Osteoblast (primary cell): ENCODE data around the gene ALS2. TPM values are rescaled to one million over a fixed set of nuclear protein-coding genes. Genes with fewer than 3 reads are reported as not detected.

Experiments used
- DNase-seq: peaks from one replicate; pipeline ENCODE4 v3.0.0; 2011; ENCODE audit warnings: low spot score, mixed read lengths; ENCODE audit not compliant: insufficient read length; ENCODE audit errors: missing footprints
- H2AFZ ChIP-seq: 2 replicates; pipeline ENCODE4 v1.6.0; 2011; ENCODE audit warnings: mild to moderate bottlenecking, low read length
- H3K27ac ChIP-seq: 2 replicates; pipeline ENCODE4 v1.5.1; 2011; ENCODE audit warnings: mild to moderate bottlenecking, low read depth, low read length, moderate library complexity
- H3K27me3 ChIP-seq: 2 replicates; pipeline ENCODE4 v1.6.0; 2012; ENCODE audit warnings: mild to moderate bottlenecking, control low read depth, inconsistent platforms, low read length, moderate library complexity; ENCODE audit not compliant: insufficient read depth
- H3K36me3 ChIP-seq: 2 replicates; pipeline ENCODE4 v1.5.1; 2011; ENCODE audit warnings: mild to moderate bottlenecking, low read length, control low read depth, moderate library complexity; ENCODE audit not compliant: insufficient read depth
- H3K4me1 ChIP-seq: 2 replicates; pipeline ENCODE4 v1.5.1; 2011; ENCODE audit warnings: mild to moderate bottlenecking, low read length, control low read depth, moderate library complexity; ENCODE audit not compliant: insufficient read depth
- H3K4me2 ChIP-seq: 2 replicates; pipeline ENCODE4 v1.6.0; 2011; ENCODE audit warnings: mild to moderate bottlenecking, low read length; ENCODE audit not compliant: insufficient read depth
- H3K4me3 ChIP-seq: fragments of 200-600 bp; sonication (generic); 3 replicates; pipeline ENCODE4 v1.5.1; 2012; ENCODE audit warnings: mild to moderate bottlenecking, low read length, inconsistent platforms; ENCODE audit not compliant: insufficient read depth
- H3K79me2 ChIP-seq: 2 replicates; pipeline ENCODE4 v1.6.0; 2012; ENCODE audit warnings: mild to moderate bottlenecking, low read length, control low read depth, inconsistent platforms; ENCODE audit not compliant: insufficient read depth
- H3K9me3 ChIP-seq: 2 replicates; pipeline ENCODE4 v1.5.1; 2011; ENCODE audit warnings: low read depth, low read length, control low read depth
- H4K20me1 ChIP-seq: 2 replicates; pipeline ENCODE4 v1.6.0; 2012; ENCODE audit warnings: mild to moderate bottlenecking, low read length, control low read depth; ENCODE audit not compliant: insufficient read depth
- total RNA-seq: library from RNA; depleted of rRNA; stranded (reverse); fragments of >200 nt; gene quantifications from 2 replicates; pipeline ENCODE4 v1.2.3, GENCODE V29; 2012
- TF ChIP-seq, protein P1 (sequence below): IDR thresholded peaks from 2 replicates; pipeline ENCODE4 v1.5.1; 2011; ENCODE audit warnings: mild to moderate bottlenecking, low read depth, low read length, moderate library complexity; ENCODE audit errors: extremely low read depth

The ALS2 gene
- total RNA-seq, 1 donor: 39.1 TPM

DNA sequence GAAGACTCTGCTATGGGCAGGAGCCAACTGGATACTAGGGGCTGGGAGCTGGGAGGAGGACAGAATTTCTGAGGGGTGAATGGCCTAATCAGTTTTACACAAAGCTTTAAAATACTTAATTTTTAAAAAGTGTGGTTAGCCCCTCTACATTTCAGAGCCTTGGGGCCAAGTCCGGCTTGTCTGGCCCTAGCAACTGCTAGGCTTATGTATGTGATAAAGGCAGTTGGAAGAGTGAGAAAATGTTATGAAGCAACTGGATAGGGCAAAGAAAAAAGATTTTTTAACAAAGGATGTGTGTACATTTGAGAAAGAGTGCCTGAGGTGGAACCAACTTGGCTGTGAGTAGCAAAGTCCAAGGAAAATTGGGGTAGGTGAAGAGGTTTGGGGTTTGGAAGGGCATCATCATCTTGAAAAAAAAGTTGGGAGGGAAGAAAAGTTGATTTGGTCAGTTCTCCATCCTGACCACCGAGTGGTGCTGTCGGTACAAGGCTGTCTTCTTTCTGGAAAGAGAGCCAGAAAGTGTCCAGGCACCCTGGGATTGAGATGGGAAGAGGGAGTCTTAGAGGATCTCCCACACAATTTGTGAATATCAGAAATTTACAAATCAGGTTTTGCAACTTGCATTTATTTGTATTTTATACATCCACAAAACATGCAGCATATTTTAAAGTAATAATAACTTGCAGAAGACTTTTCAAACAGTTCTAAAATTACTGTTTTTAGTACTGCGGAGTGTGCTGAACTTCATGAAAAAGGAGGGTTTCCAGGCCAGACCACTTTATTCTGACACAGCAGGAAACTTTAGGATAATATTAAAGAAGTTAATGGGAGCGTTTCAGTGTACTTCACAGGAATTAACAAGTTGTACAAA lies 15.1 kb upstream of the ALS2 start:
- no peak overlapping the region for H3K4me2 ChIP-seq
- no peaks in the 10 kb centered on the region for H3K9me3 ChIP-seq
- no peaks in the 10 kb centered on the region for H3K79me2 ChIP-seq
- H3K36me3 ChIP-seq: no peaks in the 10 kb centered on the region
- peak; percentile 85 for DNase-seq
- peaks cover 35% of the 10 kb centered on the region for H3K4me1 ChIP-seq
- H2AFZ ChIP-seq: no peak overlapping the region
- H3K27ac ChIP-seq: peak overlapping the region; percentile 100
- no peak overlapping the region for H3K4me3 ChIP-seq
- TF ChIP-seq, protein P1, sequence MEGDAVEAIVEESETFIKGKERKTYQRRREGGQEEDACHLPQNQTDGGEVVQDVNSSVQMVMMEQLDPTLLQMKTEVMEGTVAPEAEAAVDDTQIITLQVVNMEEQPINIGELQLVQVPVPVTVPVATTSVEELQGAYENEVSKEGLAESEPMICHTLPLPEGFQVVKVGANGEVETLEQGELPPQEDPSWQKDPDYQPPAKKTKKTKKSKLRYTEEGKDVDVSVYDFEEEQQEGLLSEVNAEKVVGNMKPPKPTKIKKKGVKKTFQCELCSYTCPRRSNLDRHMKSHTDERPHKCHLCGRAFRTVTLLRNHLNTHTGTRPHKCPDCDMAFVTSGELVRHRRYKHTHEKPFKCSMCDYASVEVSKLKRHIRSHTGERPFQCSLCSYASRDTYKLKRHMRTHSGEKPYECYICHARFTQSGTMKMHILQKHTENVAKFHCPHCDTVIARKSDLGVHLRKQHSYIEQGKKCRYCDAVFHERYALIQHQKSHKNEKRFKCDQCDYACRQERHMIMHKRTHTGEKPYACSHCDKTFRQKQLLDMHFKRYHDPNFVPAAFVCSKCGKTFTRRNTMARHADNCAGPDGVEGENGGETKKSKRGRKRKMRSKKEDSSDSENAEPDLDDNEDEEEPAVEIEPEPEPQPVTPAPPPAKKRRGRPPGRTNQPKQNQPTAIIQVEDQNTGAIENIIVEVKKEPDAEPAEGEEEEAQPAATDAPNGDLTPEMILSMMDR: peak; percentile 87
- no peaks in the 10 kb centered on the region for H4K20me1 ChIP-seq
- H3K27me3 ChIP-seq: no peaks in the 10 kb centered on the region

DNA sequence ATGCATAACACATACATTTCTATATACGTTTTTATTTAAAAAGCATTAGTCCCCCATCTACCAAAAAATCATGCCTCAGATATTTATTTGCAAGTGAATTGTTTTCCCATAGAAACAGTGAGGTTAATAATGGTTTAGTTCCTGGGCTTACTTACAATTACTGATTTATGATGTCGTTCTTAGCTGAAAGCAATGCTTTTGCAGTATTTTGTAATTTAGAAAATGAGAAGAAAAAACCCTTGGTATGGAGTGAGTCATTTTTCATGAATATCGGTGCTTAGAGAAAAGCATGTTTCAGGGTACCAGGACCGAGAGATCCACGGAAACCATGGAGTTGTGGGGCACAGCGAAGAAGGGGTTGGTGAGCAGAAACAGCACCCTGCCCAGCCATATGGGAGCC lies 13.6 kb upstream of the ALS2 start:
- Histone ChIP-seq H4K20me1 (no peaks in the 10 kb centered on the region), H2AFZ (peak overlapping the region; percentile 80), H3K27me3 (no peaks in the 10 kb centered on the region), H3K4me3 (no peak overlapping the region), H3K36me3 (no peaks in the 10 kb centered on the region), H3K79me2 (no peaks in the 10 kb centered on the region), H3K9me3 (no peaks in the 10 kb centered on the region), H3K27ac (no peak overlapping the region), H3K4me1 (peaks cover 32% of the 10 kb centered on the region), H3K4me2 (no peak overlapping the region)
- DNase-seq: peak; percentile 36
- TF ChIP-seq, protein P1: no peak

DNA sequence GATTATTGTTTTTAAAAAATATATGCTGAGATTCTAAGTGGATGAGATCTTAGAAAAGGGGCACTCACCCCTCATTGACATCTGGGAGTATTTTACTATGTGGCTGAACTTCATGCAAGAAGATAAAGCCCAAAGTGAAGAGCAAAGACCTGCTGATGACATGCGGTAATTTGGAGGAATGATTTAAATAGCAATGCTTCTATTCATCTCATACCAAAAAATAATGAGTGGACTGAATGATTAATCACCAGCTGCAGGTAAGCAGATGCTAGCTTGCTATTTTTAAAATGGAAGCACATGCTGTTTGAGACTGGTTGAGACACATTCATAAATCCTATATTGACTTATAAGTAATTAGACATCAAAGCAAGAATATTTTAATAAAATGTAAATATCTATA lies 12.9 kb upstream of the ALS2 start:
- H2AFZ ChIP-seq: no peak overlapping the region
- TF ChIP-seq, protein P1: no peak
- no peaks in the 10 kb centered on the region for H3K79me2 ChIP-seq
- no peak for DNase-seq
- no peaks in the 10 kb centered on the region for H3K27me3 ChIP-seq
- no peak overlapping the region for H3K27ac ChIP-seq
- no peak overlapping the region for H3K4me2 ChIP-seq
- no peaks in the 10 kb centered on the region for H3K9me3 ChIP-seq
- H3K36me3 ChIP-seq: no peaks in the 10 kb centered on the region
- H4K20me1 ChIP-seq: no peaks in the 10 kb centered on the region
- peaks cover 26% of the 10 kb centered on the region for H3K4me1 ChIP-seq
- H3K4me3 ChIP-seq: no peak overlapping the region

DNA sequence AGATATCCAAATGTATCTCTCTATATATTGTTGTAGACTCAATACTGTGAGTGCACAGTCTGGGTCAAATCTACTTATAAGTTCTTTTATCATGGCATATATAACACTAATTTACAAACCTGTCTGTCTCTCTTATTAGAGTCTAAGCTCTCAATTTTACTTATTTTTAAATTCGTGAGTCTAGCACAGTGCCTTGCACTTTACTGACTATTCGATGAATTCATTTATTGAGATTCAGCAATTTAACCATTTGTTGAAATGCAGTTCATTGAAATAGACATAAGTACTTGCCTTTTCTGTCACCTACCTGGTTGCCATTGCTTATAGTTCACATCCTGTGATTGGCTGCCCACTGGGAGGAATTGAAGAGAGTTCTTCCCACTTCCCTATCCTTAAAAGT lies 10.3 kb upstream of the ALS2 start:
- no peak overlapping the region for H2AFZ ChIP-seq
- H3K9me3 ChIP-seq: no peaks in the 10 kb centered on the region
- H3K79me2 ChIP-seq: no peaks in the 10 kb centered on the region
- TF ChIP-seq, protein P1: no peak
- H3K27ac ChIP-seq: no peak overlapping the region
- H3K4me1 ChIP-seq: peaks cover 12% of the 10 kb centered on the region
- no peak overlapping the region for H3K4me3 ChIP-seq
- H3K36me3 ChIP-seq: no peaks in the 10 kb centered on the region
- H3K27me3 ChIP-seq: no peaks in the 10 kb centered on the region
- no peaks in the 10 kb centered on the region for H4K20me1 ChIP-seq
- no peak overlapping the region for H3K4me2 ChIP-seq
- DNase-seq: no peak
